HG02840 (cell line): ENCODE data around the gene AOC3.
"Not testable (repeated sequence)": the region's sequence is repeated elsewhere in the genome, so short reads cannot be mapped to it uniquely, and the experiment has no call there.

Experiments
- ATAC-seq: cut with Tn5 transposase; IDR thresholded peaks from one replicate; pipeline ENCODE4 v1.9.1; 2021; ENCODE audit warnings: mild to moderate bottlenecking, moderate library complexity, moderate number of reproducible peaks; ENCODE audit not compliant: unreplicated experiment, low FRiP score

AOC3 gene

GRCh38 chr17:42866631-42867575 is 15.9 kb downstream of the AOC3 start:
- no peak for ATAC-seq

GRCh38 chr17:42867694-42868261 is 16.8 kb downstream of the AOC3 start:
- ATAC-seq = not testable (repeated sequence)

- no peak for ATAC-seq
Observed at GRCh38 chr17:42868338-42868737, 17.3 kb downstream of the AOC3 start.

GRCh38 chr17:42871647-42872046 is 20.6 kb downstream of the AOC3 start:
- ATAC-seq = no peak

- ATAC-seq = no peak
Observed at GRCh38 chr17:42872251-42872965, 21.4 kb downstream of the AOC3 start.

GRCh38 chr17:42873315-42873714 is 22.3 kb downstream of the AOC3 start:
- ATAC-seq = no peak

GRCh38 chr17:42873932-42874695 is 23.1 kb downstream of the AOC3 start:
- not testable (repeated sequence) for ATAC-seq

- no peak for ATAC-seq
Observed at GRCh38 chr17:42877037-42877436, 26.0 kb downstream of the AOC3 start.

GRCh38 chr17:42878123-42878880 is 27.3 kb downstream of the AOC3 start:
- ATAC-seq = no peak

GRCh38 chr17:42878924-42879595 is 28.1 kb downstream of the AOC3 start:
- ATAC-seq = no peak

GRCh38 chr17:42879596-42879985 is 28.6 kb downstream of the AOC3 start:
- no peak for ATAC-seq

- ATAC-seq = no peak
Observed at GRCh38 chr17:42880776-42881310, 29.8 kb downstream of the AOC3 start.

- not testable (repeated sequence) for ATAC-seq
Observed at GRCh38 chr17:42881706-42882105, 30.7 kb downstream of the AOC3 start.

- ATAC-seq = no peak
Observed at GRCh38 chr17:42882166-42882565, 31.2 kb downstream of the AOC3 start.

- no peak for ATAC-seq
Observed at GRCh38 chr17:42883802-42884558, 33.0 kb downstream of the AOC3 start.

GRCh38 chr17:42885806-42886205 is 34.8 kb downstream of the AOC3 start:
- ATAC-seq = not testable (repeated sequence)

GRCh38 chr17:42886283-42887176 is 35.5 kb downstream of the AOC3 start:
- no peak for ATAC-seq
